ENCODE data around the gene WDR6.
"Not testable (repeated sequence)": the region's sequence is repeated elsewhere in the genome, so short reads cannot be mapped to it uniquely, and the experiment has no call there.

The WDR6 gene

GRCh38 chr3:48993834-48994233, 13.4 kb upstream of the WDR6 start:
- no peak for DNase-seq

- no peak for DNase-seq
Observed at GRCh38 chr3:48996640-48997039, 10.6 kb upstream of the WDR6 start.

GRCh38 chr3:48997102-48997635, 10.0 kb upstream of the WDR6 start:
- no peak for DNase-seq

- no peak for DNase-seq
Observed at GRCh38 chr3:48997714-48998637, 9.2 kb upstream of the WDR6 start.

GRCh38 chr3:48999085-48999858, 7.9 kb upstream of the WDR6 start:
- no peak for DNase-seq

GRCh38 chr3:49001155-49001554, 6.0 kb upstream of the WDR6 start:
- DNase-seq, result no peak

- DNase-seq, result no peak
Observed at GRCh38 chr3:49004352-49005302, 2.6 kb upstream of the WDR6 start.

- DNase-seq, result no peak
Observed at GRCh38 chr3:49005303-49005680, 1.9 kb upstream of the WDR6 start.

GRCh38 chr3:49005998-49006397, 1.2 kb upstream of the WDR6 start:
- DNase-seq, result no peak

- DNase-seq, result no peak
Observed at GRCh38 chr3:49006408-49007067, 653 bp upstream of the WDR6 start.

GRCh38 chr3:49007771-49008528, 759 bp downstream of the WDR6 start:
- peak; percentile 95 for DNase-seq

GRCh38 chr3:49008627-49009026, 1.4 kb downstream of the WDR6 start:
- not testable (repeated sequence) for DNase-seq

GRCh38 chr3:49009396-49009795, 2.2 kb downstream of the WDR6 start:
- no peak for DNase-seq

GRCh38 chr3:49012441-49013017, 5.3 kb downstream of the WDR6 start:
- DNase-seq, result no peak

- no peak for DNase-seq
Observed at GRCh38 chr3:49013113-49013737, 6.0 kb downstream of the WDR6 start.

- peak; percentile 82 for DNase-seq
Observed at GRCh38 chr3:49013738-49014660, 6.8 kb downstream of the WDR6 start.

- DNase-seq, result no peak
Observed at GRCh38 chr3:49015072-49015471, 7.9 kb downstream of the WDR6 start.

- DNase-seq, result no peak
Observed at GRCh38 chr3:49015765-49016164, 8.6 kb downstream of the WDR6 start.

Measured in activated effector memory CD4-positive, alpha-beta T cell treated with anti-CD3 and anti-CD28 coated beads, Interleukin-2, amount 50 U/mL, for 16 hours (primary cell).